ENCODE data around the gene LMNB1.
"Not testable (repeated sequence)": the region's sequence is repeated elsewhere in the genome, so short reads cannot be mapped to it uniquely, and the experiment has no call there.

The LMNB1 gene

GRCh38 chr5:126829098-126829497, 52.2 kb downstream of the LMNB1 start:
- no peak for DNase-seq

GRCh38 chr5:126830061-126830460, 53.1 kb downstream of the LMNB1 start:
- DNase-seq = no peak

- no peak for DNase-seq
These were observed 54.2 kb downstream of the LMNB1 start for GRCh38 chr5:126831156-126831555.

GRCh38 chr5:126836778-126837177, 59.8 kb downstream of the LMNB1 start:
- no peak for DNase-seq

GRCh38 chr5:126837242-126837641, 60.3 kb downstream of the LMNB1 start:
- DNase-seq = no peak

GRCh38 chr5:126837906-126838539, 61.1 kb downstream of the LMNB1 start:
- no peak for DNase-seq

- not testable (repeated sequence) for DNase-seq
These were observed 62.5 kb downstream of the LMNB1 start for GRCh38 chr5:126839407-126839806.

GRCh38 chr5:126843375-126843774, 66.4 kb downstream of the LMNB1 start:
- DNase-seq = not testable (repeated sequence)

- not testable (repeated sequence) for DNase-seq
These were observed 68.6 kb downstream of the LMNB1 start for GRCh38 chr5:126845470-126846070.

GRCh38 chr5:126846344-126846743, 69.4 kb downstream of the LMNB1 start:
- no peak for DNase-seq

GRCh38 chr5:126846744-126847455, 70.0 kb downstream of the LMNB1 start:
- DNase-seq = no peak

- no peak for DNase-seq
These were observed 70.5 kb downstream of the LMNB1 start for GRCh38 chr5:126847456-126847820.

- no peak for DNase-seq
These were observed 70.9 kb downstream of the LMNB1 start for GRCh38 chr5:126847826-126848251.

- no peak for DNase-seq
These were observed 71.3 kb downstream of the LMNB1 start for GRCh38 chr5:126848253-126848652.

- no peak for DNase-seq
These were observed 72.3 kb downstream of the LMNB1 start for GRCh38 chr5:126849101-126849678.

GRCh38 chr5:126851501-126852011, 74.6 kb downstream of the LMNB1 start:
- DNase-seq = no peak

GRCh38 chr5:126852091-126852571, 75.2 kb downstream of the LMNB1 start:
- no peak for DNase-seq

GRCh38 chr5:126852841-126853271, 75.9 kb downstream of the LMNB1 start:
- no peak for DNase-seq

- not testable (repeated sequence) for DNase-seq
These were observed 76.8 kb downstream of the LMNB1 start for GRCh38 chr5:126853541-126854307.

- no peak for DNase-seq
These were observed 77.7 kb downstream of the LMNB1 start for GRCh38 chr5:126854526-126855110.

- no peak for DNase-seq
These were observed 78.3 kb downstream of the LMNB1 start for GRCh38 chr5:126855266-126855665.
